HepG2 (cell line): ENCODE results near the gene NEU1. TPM values are rescaled to one million over a fixed set of nuclear protein-coding genes. Genes with fewer than 3 reads are reported as not detected.
A peak's percentile ranks its signal among the peaks of the same experiment; 100 is the strongest.

ENCODE experiments used
- AKAP8 ChIP-seq: sonication (generic); formaldehyde crosslinking; IDR thresholded peaks from 2 replicates; pipeline ENCODE4 v1.5.1; 2020; ENCODE audit warnings: mild to moderate bottlenecking, missing genetic modification reagents
- ARID5B ChIP-seq: IDR thresholded peaks from 2 replicates; pipeline ENCODE4 v1.4.0; 2020; ENCODE audit warnings: mild to moderate bottlenecking, missing genetic modification reagents
- ATF5 ChIP-seq: sonication (generic); formaldehyde crosslinking; IDR thresholded peaks from 2 replicates; pipeline ENCODE4 v1.4.0; 2020; ENCODE audit warnings: mild to moderate bottlenecking, low read depth, missing genetic modification reagents
- ATRX ChIP-seq: sonication (generic); formaldehyde crosslinking; IDR thresholded peaks from 2 replicates; pipeline ENCODE4 v1.4.0; 2020; ENCODE audit warnings: missing genetic modification reagents, borderline replicate concordance
- IRX3 ChIP-seq: sonication (generic); formaldehyde crosslinking; IDR thresholded peaks from 2 replicates; pipeline ENCODE4 v1.8.1; 2023; ENCODE audit warnings: mild to moderate bottlenecking, low read depth, missing genetic modification reagents, borderline replicate concordance
- LCORL ChIP-seq, 2 experiments: fragments of 450-650 bp in 1 of 2; sonication (generic) in 1 of 2; formaldehyde crosslinking in 1 of 2; IDR thresholded peaks; 2 replicates each; pipeline versions ENCODE4 v1.5.0 to v1.6.1; 2017 to 2020; ENCODE audit warnings: antibody characterized with exemption in 1 of 2, missing genetic modification reagents in 1 of 2
- MIER3 ChIP-seq: IDR thresholded peaks from 2 replicates; pipeline ENCODE4 v1.6.1; 2016; ENCODE audit warnings: missing compliant biosample characterization, borderline replicate concordance
- NFIB ChIP-seq: sonication (generic); formaldehyde crosslinking; IDR thresholded peaks from 2 replicates; pipeline ENCODE4 v1.9.0; 2021; ENCODE audit warnings: missing genetic modification reagents, mild to moderate bottlenecking, borderline replicate concordance
- RARG ChIP-seq: sonication (generic); formaldehyde crosslinking; IDR thresholded peaks from 2 replicates; pipeline ENCODE4 v1.4.0; 2020; ENCODE audit warnings: low read depth, mild to moderate bottlenecking, missing genetic modification reagents
- TBX2 ChIP-seq: sonication (generic); formaldehyde crosslinking; IDR thresholded peaks from 2 replicates; pipeline ENCODE4 v1.5.0; 2020; ENCODE audit warnings: missing genetic modification reagents, mild to moderate bottlenecking, borderline replicate concordance
- ZBTB43 ChIP-seq: sonication (generic); formaldehyde crosslinking; conservative IDR thresholded peaks from 2 replicates; pipeline ENCODE4 v1.4.0; 2020; ENCODE audit warnings: missing genetic modification reagents
- ZNF264 ChIP-seq: sonication (generic); formaldehyde crosslinking; IDR thresholded peaks from 2 replicates; pipeline ENCODE4 v1.4.0; 2020; ENCODE audit warnings: missing genetic modification reagents
- ZNF362 ChIP-seq: sonication (generic); formaldehyde crosslinking; IDR thresholded peaks from 2 replicates; pipeline ENCODE4 v1.4.0; 2020; ENCODE audit warnings: missing genetic modification reagents, mild to moderate bottlenecking, borderline replicate concordance
- ZNF460 ChIP-seq: sonication (generic); formaldehyde crosslinking; IDR thresholded peaks from 2 replicates; pipeline ENCODE4 v1.5.1; 2020; ENCODE audit warnings: missing genetic modification reagents, mild to moderate bottlenecking, borderline replicate concordance
- ZSCAN22 ChIP-seq: sonication (generic); formaldehyde crosslinking; IDR thresholded peaks from 2 replicates; pipeline ENCODE4 v1.4.0; 2020; ENCODE audit warnings: mild to moderate bottlenecking, missing genetic modification reagents
- polyA plus RNA-seq, 8 experiments: library from polyadenylated mRNA; depleted of rRNA in 3 of 8; stranded (reverse) in 7 of 8; unstranded in 1 of 8; fragments of >200 nt; fragmentation: Illumina TruSeq in 4 of 8; extraction: Trizol in 4 of 8; gene quantifications; 2 replicates each; pipeline versions ENCODE4 v1.2.1 to v1.2.3, GENCODE V29; 2011 to 2016; ENCODE audit warnings: low read depth in 4 of 8, missing spikeins in 1 of 8, mixed read lengths in 1 of 8; ENCODE audit not compliant: insufficient read depth in 1 of 8
- total RNA-seq, 5 experiments: library from RNA; depleted of rRNA; stranded (reverse); fragments of >200 nt; fragmentation: Illumina TruSeq; extraction: Trizol; gene quantifications; 2 replicates each; pipeline ENCODE4 v1.2.3, GENCODE V29; 2016; ENCODE audit warnings: low read depth in 1 of 5
- TF ChIP-seq, protein P1 (sequence below): sonication (generic); formaldehyde crosslinking; conservative IDR thresholded peaks from 2 replicates; pipeline ENCODE4 v1.4.0; 2020; ENCODE audit warnings: mild to moderate bottlenecking, missing genetic modification reagents, moderate library complexity

NEU1 gene
- total and polyA plus RNA-seq, 2 of the 13 experiments (the other 11 are each of a cell fraction or from before 2014, with no cell fraction given) = 215 to 297 TPM

- TF ChIP-seq ARID5B (CRISPR knock-in tag) (no peak), IRX3 (CRISPR knock-in tag) (peak; percentile 60; the same call in 1 of the 2 replicates), NFIB (CRISPR knock-in tag) (no peak), ZSCAN22 (CRISPR knock-in tag) (no peak; the same call in 1 of the 2 replicates), MIER3 (CRISPR knock-in tag) (no peak; the same call in 1 of the 2 replicates), LCORL (IDR thresholded peaks at IDR 0.05) (peak; percentile 79; the same call in 1 of the 2 replicates), LCORL (CRISPR knock-in tag; IDR thresholded peaks at IDR 0.05) (peak; percentile 30; the same call in 1 of the 2 replicates), ZBTB43 (CRISPR knock-in tag) (peak; percentile 78), ATRX (CRISPR knock-in tag) (0 out of 2 replicates have a peak, but pooled peaks have one; percentile 70), ZNF362 (CRISPR knock-in tag) (no peak), ATF5 (CRISPR knock-in tag) (peak; percentile 9; the same call in 1 of the 2 replicates), RARG (peak; percentile 97), AKAP8 (CRISPR knock-in tag) (peak; percentile 71; the same call in 1 of the 2 replicates), ZNF460 (no peak), TBX2 (CRISPR knock-in tag) (peak; percentile 38; the same call in 1 of the 2 replicates), ZNF264 (CRISPR knock-in tag) (peak; percentile 85)
- TF ChIP-seq, protein P1, sequence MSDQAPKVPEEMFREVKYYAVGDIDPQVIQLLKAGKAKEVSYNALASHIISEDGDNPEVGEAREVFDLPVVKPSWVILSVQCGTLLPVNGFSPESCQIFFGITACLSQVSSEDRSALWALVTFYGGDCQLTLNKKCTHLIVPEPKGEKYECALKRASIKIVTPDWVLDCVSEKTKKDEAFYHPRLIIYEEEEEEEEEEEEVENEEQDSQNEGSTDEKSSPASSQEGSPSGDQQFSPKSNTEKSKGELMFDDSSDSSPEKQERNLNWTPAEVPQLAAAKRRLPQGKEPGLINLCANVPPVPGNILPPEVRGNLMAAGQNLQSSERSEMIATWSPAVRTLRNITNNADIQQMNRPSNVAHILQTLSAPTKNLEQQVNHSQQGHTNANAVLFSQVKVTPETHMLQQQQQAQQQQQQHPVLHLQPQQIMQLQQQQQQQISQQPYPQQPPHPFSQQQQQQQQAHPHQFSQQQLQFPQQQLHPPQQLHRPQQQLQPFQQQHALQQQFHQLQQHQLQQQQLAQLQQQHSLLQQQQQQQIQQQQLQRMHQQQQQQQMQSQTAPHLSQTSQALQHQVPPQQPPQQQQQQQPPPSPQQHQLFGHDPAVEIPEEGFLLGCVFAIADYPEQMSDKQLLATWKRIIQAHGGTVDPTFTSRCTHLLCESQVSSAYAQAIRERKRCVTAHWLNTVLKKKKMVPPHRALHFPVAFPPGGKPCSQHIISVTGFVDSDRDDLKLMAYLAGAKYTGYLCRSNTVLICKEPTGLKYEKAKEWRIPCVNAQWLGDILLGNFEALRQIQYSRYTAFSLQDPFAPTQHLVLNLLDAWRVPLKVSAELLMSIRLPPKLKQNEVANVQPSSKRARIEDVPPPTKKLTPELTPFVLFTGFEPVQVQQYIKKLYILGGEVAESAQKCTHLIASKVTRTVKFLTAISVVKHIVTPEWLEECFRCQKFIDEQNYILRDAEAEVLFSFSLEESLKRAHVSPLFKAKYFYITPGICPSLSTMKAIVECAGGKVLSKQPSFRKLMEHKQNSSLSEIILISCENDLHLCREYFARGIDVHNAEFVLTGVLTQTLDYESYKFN (CRISPR knock-in tag) = peak; percentile 56; the same call in 1 of the 2 replicates
Measured at GRCh38 chr6:31834367-31835250, 28.0 kb downstream of the NEU1 start (continued).
